GM18909 (cell line): ENCODE data around the gene TP73.
A peak's percentile ranks its signal among the peaks of the same experiment; 100 is the strongest.

ENCODE experiments used
- ATAC-seq: cut with Tn5 transposase; IDR thresholded peaks from one replicate; pipeline ENCODE4 v1.9.1; 2021; ENCODE audit warnings: mild to moderate bottlenecking; ENCODE audit not compliant: unreplicated experiment, poor library complexity

Gene TP73

DNA sequence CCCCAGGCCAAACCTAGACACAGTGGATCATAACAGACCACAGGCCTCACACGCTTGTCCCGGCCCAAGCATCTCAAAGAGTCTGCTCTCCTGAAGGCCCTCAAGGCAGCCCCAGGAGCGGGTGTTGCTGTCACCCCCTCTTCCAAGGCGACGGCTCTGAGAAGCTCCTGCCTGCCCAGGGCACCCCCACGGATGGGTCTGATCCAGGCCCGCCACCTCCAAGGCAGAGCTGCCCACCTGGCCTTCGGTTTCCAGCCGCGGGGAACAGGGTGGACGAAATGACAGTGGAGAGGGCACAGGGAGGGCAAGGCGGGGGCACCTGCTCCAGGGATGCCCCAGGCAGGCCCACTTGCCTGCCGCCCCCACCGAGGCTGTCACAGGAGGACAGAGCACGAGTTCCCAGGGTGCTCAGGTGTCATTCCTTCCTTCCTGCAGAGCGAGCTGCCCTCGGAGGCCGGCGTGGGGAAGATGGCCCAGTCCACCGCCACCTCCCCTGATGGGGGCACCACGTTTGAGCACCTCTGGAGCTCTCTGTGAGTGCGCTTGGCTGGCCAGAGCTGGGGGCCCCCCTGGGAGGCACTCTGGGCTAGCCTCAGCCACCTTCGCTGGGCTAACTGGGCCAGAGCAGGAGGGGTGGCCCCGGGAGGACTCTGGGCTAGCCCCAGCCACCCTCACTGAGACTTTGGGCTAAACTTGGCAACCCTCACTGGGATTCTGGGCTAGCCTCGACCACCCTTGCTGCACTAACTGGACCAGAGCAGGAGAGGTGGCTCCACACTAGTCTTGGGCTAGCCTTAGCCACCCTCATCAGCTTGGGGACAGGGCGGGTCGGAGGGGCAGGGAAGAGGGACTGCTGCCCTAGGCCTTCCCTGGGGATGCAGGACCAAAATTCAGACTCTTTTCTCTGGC, 29.8 kb downstream of the TP73 start:
- ATAC-seq = no peak

DNA sequence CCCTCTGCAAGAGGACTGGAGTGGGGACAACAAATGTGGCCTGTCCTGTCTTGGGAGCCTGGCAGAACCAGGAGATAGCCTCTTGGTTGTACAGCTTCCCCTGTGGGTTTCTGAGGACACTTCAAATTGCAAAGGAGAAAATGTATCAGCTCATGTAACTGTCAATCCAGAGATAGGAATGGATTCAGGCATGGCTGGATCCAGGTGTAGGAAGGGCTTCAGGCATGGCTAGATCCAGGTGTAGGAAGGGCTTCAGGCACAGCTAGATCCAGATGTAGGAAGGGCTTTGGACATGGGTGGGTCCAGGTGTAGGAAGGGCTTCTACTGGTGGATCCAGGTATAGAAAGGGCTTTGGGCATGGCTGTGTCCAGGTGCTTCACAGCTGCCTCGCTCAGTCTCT, 30.9 kb downstream of the TP73 start:
- ATAC-seq = no peak

DNA sequence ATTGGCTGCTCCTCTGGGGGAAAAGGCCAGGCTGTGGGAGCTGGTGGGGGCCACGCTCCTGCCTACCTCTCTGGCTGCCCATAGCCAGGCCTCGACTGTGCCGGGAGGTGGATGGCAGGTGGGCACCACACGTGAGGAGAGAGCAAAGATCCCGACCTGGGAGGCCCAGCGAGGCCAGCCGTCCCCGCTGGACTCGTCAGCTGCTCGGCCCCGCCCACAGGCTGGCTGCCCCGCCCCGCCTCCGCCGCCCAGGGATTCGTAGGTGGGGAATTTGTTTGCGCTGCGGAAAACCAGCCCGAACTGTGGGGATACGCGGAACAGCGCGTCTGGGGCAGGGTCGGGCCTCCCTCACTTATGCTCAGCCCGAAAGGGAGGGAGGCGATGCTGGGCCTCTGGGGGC, 31.7 kb downstream of the TP73 start:
- ATAC-seq = no peak

- no peak for ATAC-seq
These were observed 32.9 kb downstream of the TP73 start for GRCh38 chr1:3685222-3685621.

GRCh38 chr1:3685906-3686305, 33.6 kb downstream of the TP73 start:
- ATAC-seq = no peak

GRCh38 chr1:3687504-3687903, 35.2 kb downstream of the TP73 start:
- no peak for ATAC-seq

GRCh38 chr1:3688356-3689137, 36.2 kb downstream of the TP73 start:
- no peak for ATAC-seq

GRCh38 chr1:3689138-3689750, 36.9 kb downstream of the TP73 start:
- ATAC-seq = no peak

DNA sequence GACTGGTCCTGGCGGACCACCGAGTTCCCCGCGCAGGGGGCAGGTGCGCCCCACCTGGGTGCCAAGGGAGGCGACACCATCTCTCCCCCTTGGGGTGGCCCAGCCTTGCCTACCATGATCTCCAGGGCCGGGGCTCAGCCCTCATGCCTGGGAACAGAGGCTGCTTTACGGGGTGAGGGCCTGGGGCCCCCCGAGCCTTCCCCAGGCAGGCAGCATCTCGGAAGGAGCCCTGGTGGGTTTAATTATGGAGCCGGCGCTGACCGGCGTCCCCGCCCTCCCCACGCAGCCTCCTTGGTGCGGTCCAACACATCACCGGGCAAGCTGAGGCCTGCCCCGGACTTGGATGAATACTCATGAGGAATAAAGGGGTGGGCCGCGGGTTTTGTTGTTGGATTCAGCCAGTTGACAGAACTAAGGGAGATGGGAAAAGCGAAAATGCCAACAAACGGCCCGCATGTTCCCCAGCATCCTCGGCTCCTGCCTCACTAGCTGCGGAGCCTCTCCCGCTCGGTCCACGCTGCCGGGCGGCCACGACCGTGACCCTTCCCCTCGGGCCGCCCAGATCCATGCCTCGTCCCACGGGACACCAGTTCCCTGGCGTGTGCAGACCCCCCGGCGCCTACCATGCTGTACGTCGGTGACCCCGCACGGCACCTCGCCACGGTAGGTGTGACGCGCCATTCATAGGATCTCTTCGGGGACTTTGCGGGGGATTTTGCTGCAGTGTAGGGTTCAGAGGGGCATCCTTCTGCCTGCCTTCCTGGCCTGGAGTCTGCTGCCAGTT, 38.2 kb downstream of the TP73 start:
- ATAC-seq = no peak

- ATAC-seq = no peak
These were observed 39.3 kb downstream of the TP73 start for GRCh38 chr1:3691421-3692204.

GRCh38 chr1:3692598-3692997, 40.3 kb downstream of the TP73 start:
- no peak for ATAC-seq

DNA sequence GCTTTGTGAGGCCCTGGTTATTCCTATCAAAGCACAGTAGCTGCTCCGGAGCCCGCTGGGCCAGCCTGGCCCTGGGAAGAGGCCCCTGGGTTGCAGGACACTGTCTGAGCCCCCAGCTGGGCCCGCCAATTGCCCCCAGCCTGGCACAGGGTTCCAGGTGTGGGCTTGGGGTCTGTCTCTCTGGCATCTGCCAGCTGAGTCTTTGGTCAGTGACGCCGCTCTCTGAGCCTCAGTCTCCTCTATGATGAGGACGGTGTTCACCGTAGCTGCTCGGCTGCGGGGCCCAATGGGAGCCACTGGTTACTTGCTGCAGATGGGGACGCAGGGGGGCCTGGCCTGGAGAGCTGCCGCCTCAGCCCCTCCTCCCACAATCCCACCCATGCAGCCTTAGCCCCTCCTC, 41.0 kb downstream of the TP73 start:
- no peak for ATAC-seq

DNA sequence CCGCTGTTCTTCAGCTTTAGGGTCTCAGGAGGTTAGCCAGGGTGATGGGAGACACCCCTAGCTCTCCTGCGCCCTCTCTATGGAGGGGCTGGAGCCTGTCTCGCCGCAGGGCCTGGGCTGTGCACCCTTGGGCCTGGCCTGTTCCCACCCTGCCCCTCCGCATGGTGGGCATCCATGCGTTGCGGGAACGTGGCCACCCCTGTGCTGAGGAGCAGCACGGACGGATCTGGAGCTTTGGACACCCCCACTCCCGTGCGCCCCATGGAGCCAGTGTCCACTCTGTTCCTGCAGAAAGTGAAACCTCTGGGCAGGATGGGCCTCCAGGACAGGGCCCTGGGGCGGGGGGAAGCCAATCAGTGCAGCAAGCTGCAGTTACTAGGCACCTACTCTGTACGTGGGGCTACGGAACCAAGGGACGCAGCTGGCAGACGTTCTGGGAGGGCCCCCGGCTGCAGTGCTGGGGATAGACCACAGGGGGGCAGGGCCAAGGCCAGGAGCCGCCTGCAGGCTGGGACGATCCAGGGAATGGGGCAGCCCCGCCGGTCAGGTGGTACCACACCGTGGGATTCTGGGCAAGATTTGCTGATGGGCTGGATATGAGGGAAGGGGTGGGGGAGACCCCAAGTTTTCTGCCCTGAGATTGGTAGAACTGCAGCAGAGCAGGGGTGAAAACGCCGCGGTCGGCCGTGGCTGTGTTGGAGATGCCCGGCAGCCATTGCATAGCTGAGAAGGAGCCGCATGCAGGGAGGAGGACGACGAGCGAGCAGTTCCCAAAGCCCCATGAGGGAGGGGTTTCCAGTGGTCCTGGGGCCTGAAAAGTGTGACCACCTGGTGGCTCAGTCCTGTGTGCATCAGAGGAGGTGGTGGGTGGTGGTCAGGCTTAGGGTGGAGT, 43.3 kb downstream of the TP73 start:
- peak; percentile 57 for ATAC-seq

DNA sequence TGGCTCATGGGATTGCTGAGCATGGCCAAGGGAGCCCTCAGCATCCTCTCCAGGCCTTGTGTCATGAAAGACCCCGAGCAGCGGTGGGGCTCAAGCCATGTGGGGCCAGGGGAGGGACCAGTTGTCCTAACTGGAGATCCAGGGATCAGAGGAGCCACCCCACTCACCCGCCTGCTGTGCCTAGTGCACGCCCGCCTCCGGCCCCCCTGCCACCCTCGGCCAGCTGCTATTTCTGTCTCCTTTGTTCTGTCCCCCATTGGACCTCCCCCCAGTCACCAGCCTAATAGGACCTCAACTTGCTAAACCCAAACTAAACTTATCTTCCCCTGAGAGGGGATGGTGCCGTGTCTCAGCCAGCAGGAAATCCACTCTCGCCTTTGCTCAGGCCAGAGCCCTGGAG, 44.4 kb downstream of the TP73 start:
- no peak for ATAC-seq

GRCh38 chr1:3697104-3697503, 44.8 kb downstream of the TP73 start:
- ATAC-seq = no peak

DNA sequence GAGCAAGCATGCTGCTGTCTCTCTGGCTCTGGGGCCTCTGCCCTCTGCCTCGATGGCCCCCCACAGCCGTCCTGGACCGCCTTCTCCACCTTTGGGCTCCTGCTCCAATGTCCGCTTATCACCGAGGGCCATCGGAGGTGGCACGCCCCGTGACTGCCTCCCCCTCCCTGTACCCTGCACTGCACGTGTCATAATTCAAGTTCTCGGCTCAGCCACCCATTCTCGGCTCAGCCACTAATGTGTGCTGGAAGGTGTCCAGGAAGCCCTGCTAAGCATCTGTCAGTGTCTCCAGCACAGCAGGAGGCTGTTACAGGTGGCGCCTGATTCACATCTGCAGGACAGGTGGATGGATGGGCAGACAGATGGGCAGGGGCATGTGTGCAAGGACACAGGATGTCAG, 45.5 kb downstream of the TP73 start:
- no peak for ATAC-seq

- ATAC-seq = no peak
These were observed 46.5 kb downstream of the TP73 start for GRCh38 chr1:3698660-3699408.

DNA sequence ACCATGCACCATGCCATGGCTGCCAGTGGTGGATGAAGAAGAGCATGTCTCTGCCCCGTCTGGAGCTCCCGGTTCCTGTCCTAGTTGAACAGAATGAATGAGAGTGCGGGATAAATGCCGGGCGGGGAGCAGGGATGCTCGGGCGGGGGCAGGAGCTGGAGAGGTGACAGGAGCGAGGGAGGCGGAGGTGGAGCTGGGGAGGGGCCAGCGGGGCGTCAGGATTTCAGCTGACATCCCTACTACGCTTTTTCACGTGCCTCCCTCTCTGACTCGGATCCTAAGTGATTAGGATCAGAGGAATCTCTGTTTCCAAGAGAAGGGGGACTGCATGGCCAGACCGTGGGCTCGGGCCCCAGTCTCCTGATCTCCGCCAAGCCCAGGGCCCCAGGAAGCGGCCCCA, 47.3 kb downstream of the TP73 start:
- no peak for ATAC-seq
